IMR-90 (cell line): ENCODE measurements around the gene ZNF396. TPM values are rescaled to one million over a fixed set of nuclear protein-coding genes. Genes with fewer than 3 reads are reported as not detected.

Experiments used
- ATAC-seq: fragments of 200-7000 bp; cut with Tn5 transposase; 2 replicates; pipeline ENCODE4 v1.9.1; 2020; ENCODE audit warnings: low read depth, mild to moderate bottlenecking, moderate library complexity
- BruUV-seq: library from RNA; stranded (reverse); fragments of 400-500 nt; replicated peaks from 2 replicates; lab custom pipeline; 2021; lab: Mats Ljungman, UMichigan
- CTCF ChIA-PET: fragments of 300-600 bp; formaldehyde crosslinking; extraction: SDS; loops from one replicate; lab custom pipeline; 2021; ENCODE audit warnings: antibody characterized with exemption; lab: Yijun Ruan, JAX
- POLR2A ChIA-PET: fragments of 300-600 bp; sonication (Branson Sonifier 250); formaldehyde crosslinking; loops from one replicate; lab custom pipeline; 2022; ENCODE audit warnings: antibody characterized with exemption; ENCODE audit not compliant: unreplicated experiment; lab: Charles Lee
- DNase-seq: peaks from one replicate; pipeline ENCODE4 v3.0.0; 2013
- H2AFZ ChIP-seq: replicated peaks from 2 replicates; pipeline ENCODE3; 2013; ENCODE audit warnings: low read length, mild to moderate bottlenecking; ENCODE audit not compliant: poor library complexity
- H2AK5ac ChIP-seq: 2 replicates; pipeline ENCODE4 v1.6.1; 2013; ENCODE audit warnings: low read depth, low read length, inconsistent platforms
- H2AK9ac ChIP-seq: replicated peaks from 2 replicates; pipeline ENCODE3; 2013; ENCODE audit warnings: mild to moderate bottlenecking, low read depth, low read length, moderate library complexity; ENCODE audit not compliant: poor library complexity
- H2BK120ac ChIP-seq: 2 replicates; pipeline ENCODE4 v1.6.1; 2013; ENCODE audit warnings: low read depth, low read length, inconsistent platforms
- H2BK15ac ChIP-seq: 3 replicates; pipeline ENCODE4 v1.6.1; 2013; ENCODE audit warnings: low read depth, low read length, inconsistent platforms
- H2BK20ac ChIP-seq: 2 replicates; pipeline ENCODE4 v1.6.1; 2013; ENCODE audit warnings: low read depth, mild to moderate bottlenecking, inconsistent platforms, low read length, moderate library complexity
- H2BK5ac ChIP-seq: 2 replicates; pipeline ENCODE4 v1.6.1; 2013; ENCODE audit warnings: mild to moderate bottlenecking, low read depth, low read length, inconsistent platforms; ENCODE audit not compliant: poor library complexity, severe bottlenecking
- H3K14ac ChIP-seq: replicated peaks from 2 replicates; pipeline ENCODE4 v1.6.1; 2013; ENCODE audit warnings: low read depth, low read length, inconsistent platforms
- H3K18ac ChIP-seq: 2 replicates; pipeline ENCODE4 v1.6.1; 2013; ENCODE audit warnings: low read depth, low read length, control low read depth
- H3K23ac ChIP-seq: 2 replicates; pipeline ENCODE4 v1.6.1; 2013; ENCODE audit warnings: low read depth, low read length, inconsistent platforms
- H3K27ac ChIP-seq: 2 replicates; pipeline ENCODE4 v1.5.1; 2013; ENCODE audit warnings: mild to moderate bottlenecking, control low read depth, low read length; ENCODE audit not compliant: insufficient read depth
- H3K27me3 ChIP-seq: 2 replicates; pipeline ENCODE4 v1.6.1; 2013; ENCODE audit warnings: low read length; ENCODE audit not compliant: control insufficient read depth, insufficient read depth
- H3K36me3 ChIP-seq: 2 replicates; pipeline ENCODE4 v1.6.1; 2013; ENCODE audit warnings: low read length, mixed read lengths; ENCODE audit not compliant: control insufficient read depth, insufficient read depth
- H3K4ac ChIP-seq: 2 replicates; pipeline ENCODE4 v1.6.1; 2013; ENCODE audit warnings: low read depth, low read length, inconsistent platforms
- H3K4me1 ChIP-seq: 2 replicates; pipeline ENCODE4 v1.6.1; 2013; ENCODE audit warnings: low read length, mixed read lengths; ENCODE audit not compliant: control insufficient read depth, insufficient read depth
- H3K4me2 ChIP-seq: 2 replicates; pipeline ENCODE4 v1.6.1; 2013; ENCODE audit warnings: low read depth, mild to moderate bottlenecking, control low read depth, low read length, moderate library complexity
- H3K4me3 ChIP-seq: 2 replicates; pipeline ENCODE4 v1.5.1; 2013; ENCODE audit warnings: low read depth, mild to moderate bottlenecking, control low read depth, low read length, moderate library complexity; ENCODE audit not compliant: insufficient read depth
- H3K56ac ChIP-seq: 2 replicates; pipeline ENCODE4 v1.6.1; 2013; ENCODE audit warnings: low read length, inconsistent platforms; ENCODE audit not compliant: insufficient read depth; ENCODE audit errors: extremely low read depth
- H3K79me1 ChIP-seq, 2 experiments: 2 replicates each; pipeline ENCODE4 v1.6.1; 2013; ENCODE audit warnings: low read length in 2 of 2, inconsistent platforms in 1 of 2, low read depth in 1 of 2
- H3K9ac ChIP-seq: 2 replicates; pipeline ENCODE4 v1.6.1; 2013; ENCODE audit warnings: low read depth, low read length, control low read depth
- H3K9me1 ChIP-seq: 2 replicates; pipeline ENCODE4 v1.6.1; 2013; ENCODE audit warnings: low read length, inconsistent platforms; ENCODE audit not compliant: insufficient read depth
- H3K9me3 ChIP-seq: 2 replicates; pipeline ENCODE4 v1.6.1; 2013; ENCODE audit warnings: low read length; ENCODE audit not compliant: control insufficient read depth, insufficient read depth
- H4K20me1 ChIP-seq: 2 replicates; pipeline ENCODE4 v1.6.1; 2013; ENCODE audit warnings: low read length, inconsistent platforms; ENCODE audit not compliant: insufficient read depth
- H4K5ac ChIP-seq: 2 replicates; pipeline ENCODE4 v1.6.1; 2013; ENCODE audit warnings: mild to moderate bottlenecking, low read depth, low read length, control low read depth
- H4K8ac ChIP-seq, 2 experiments: 2 replicates each; pipeline ENCODE4 v1.6.1; 2013; ENCODE audit warnings: low read depth in 2 of 2, low read length in 2 of 2, control low read depth in 1 of 2, inconsistent platforms in 1 of 2
- H4K91ac ChIP-seq: 2 replicates; pipeline ENCODE4 v1.6.1; 2013; ENCODE audit warnings: low read depth, low read length, inconsistent platforms; ENCODE audit not compliant: insufficient read depth
- BHLHE40 ChIP-seq: fragments of 150-350 bp; IDR thresholded peaks from 2 replicates; pipeline ENCODE4 v1.6.1; 2016; ENCODE audit warnings: mild to moderate bottlenecking, low read depth, low read length
- CEBPB ChIP-seq: IDR thresholded peaks from 2 replicates; pipeline ENCODE4 v1.6.1; 2012; ENCODE audit warnings: low read depth, low read length, improper control_type of control experiment
- CHD1 ChIP-seq: IDR thresholded peaks from 2 replicates; pipeline ENCODE4 v1.6.1; 2012; ENCODE audit warnings: low read depth, low read length, improper control_type of control experiment
- FOS ChIP-seq: fragments of 150-350 bp; IDR thresholded peaks from 2 replicates; pipeline ENCODE4 v1.6.1; 2016; ENCODE audit warnings: low read depth, low read length
- MAFK ChIP-seq: IDR thresholded peaks from 2 replicates; pipeline ENCODE4 v1.6.1; 2012; ENCODE audit warnings: low read depth, low read length, improper control_type of control experiment
- MAZ ChIP-seq: IDR thresholded peaks from 2 replicates; pipeline ENCODE4 v1.6.1; 2012; ENCODE audit warnings: low read depth, mild to moderate bottlenecking, low read length, improper control_type of control experiment, moderate library complexity, borderline replicate concordance
- MXI1 ChIP-seq: IDR thresholded peaks from 2 replicates; pipeline ENCODE4 v1.6.1; 2012; ENCODE audit warnings: low read depth, mild to moderate bottlenecking, low read length, moderate library complexity, borderline replicate concordance
- NFE2L2 ChIP-seq: fragments of 150-350 bp; IDR thresholded peaks from 2 replicates; pipeline ENCODE4 v1.6.1; 2016; ENCODE audit warnings: low read depth, mild to moderate bottlenecking, low read length
- POLR2A ChIP-seq: IDR thresholded peaks from 2 replicates; pipeline ENCODE4 v1.6.1; 2012; ENCODE audit warnings: mild to moderate bottlenecking, low read depth, low read length
- RAD21 ChIP-seq: IDR thresholded peaks from 2 replicates; pipeline ENCODE4 v1.6.1; 2012; ENCODE audit warnings: low read length, improper control_type of control experiment
- RCOR1 ChIP-seq: IDR thresholded peaks from 2 replicates; pipeline ENCODE4 v1.6.1; 2012; ENCODE audit warnings: mild to moderate bottlenecking, low read length, improper control_type of control experiment; ENCODE audit not compliant: insufficient replicate concordance
- RFX5 ChIP-seq: IDR thresholded peaks from 2 replicates; pipeline ENCODE4 v1.8.0; 2012; ENCODE audit warnings: low read depth, mild to moderate bottlenecking, low read length, moderate library complexity
- SMC3 ChIP-seq: fragments of 150-350 bp; IDR thresholded peaks from 2 replicates; pipeline ENCODE4 v1.6.1; 2016; ENCODE audit warnings: low read depth, mild to moderate bottlenecking, antibody characterized with exemption, low read length, moderate library complexity
- WGBS, 2 experiments: methylation state at CpG; one replicate each; pipeline versions ENCODE4 v1.1.5 to v1.1.7; 2013; ENCODE audit warnings: missing lambda C conversion rate in 2 of 2; ENCODE audit not compliant: insufficient read length in 1 of 2; ENCODE audit errors: extremely low coverage in 2 of 2; 5-methylcytosine and 5-hydroxymethylcytosine counted together
- dilution Hi-C: fragments of 300-500 bp; cut with HindIII; formaldehyde crosslinking; loops from one replicate; pipeline ENCODE4 v1.14.3; 2018; ENCODE audit warnings: low sequenced_read_pairs; ENCODE audit not compliant: unreplicated experiment
- in situ Hi-C: fragments of 300-500 bp; cut with MboI; formaldehyde crosslinking; loops from 3 replicates; pipeline ENCODE4 v1.14.3; 2019; ENCODE audit warnings: low sequenced_read_pairs, inconsistent platforms, mixed read lengths
- intact Hi-C: fragments of 100-400 bp; cut with micrococcal nuclease; formaldehyde crosslinking; loops from 2 replicates; pipeline ENCODE4 v1.10.0; 2022
- polyA plus RNA-seq, 3 experiments: library from polyadenylated mRNA; depleted of rRNA; stranded (reverse); fragments of >200 nt; gene quantifications; 2 replicates each; pipeline ENCODE4 v1.2.3, GENCODE V29; 2012; ENCODE audit warnings: low replicate concordance in 1 of 3
- total RNA-seq: library from RNA; depleted of rRNA; stranded (reverse); fragments of >200 nt; gene quantifications from 2 replicates; pipeline ENCODE4 v1.2.3, GENCODE V29; 2012
- TF ChIP-seq, protein P1 (sequence below): fragments of 150-350 bp; IDR thresholded peaks from 2 replicates; pipeline ENCODE4 v1.6.1; 2016; ENCODE audit warnings: low read depth, mild to moderate bottlenecking, low read length, moderate library complexity, borderline replicate concordance
- TF ChIP-seq, protein P2 (sequence below): conservative IDR thresholded peaks from 2 replicates; pipeline ENCODE4 v1.5.1; 2012; ENCODE audit warnings: mild to moderate bottlenecking, low read depth, low read length, improper control_type of control experiment
- TF ChIP-seq, protein P3 (sequence below): fragments of 150-350 bp; IDR thresholded peaks from 2 replicates; pipeline ENCODE4 v1.6.1; 2017; ENCODE audit warnings: mild to moderate bottlenecking, antibody characterized with exemption, low read length, low read depth

Gene ZNF396
- total and polyA plus RNA-seq, 2 of the 4 experiments (the other 2 are of a cell fraction), result 0.26 to 0.54 TPM

DNA sequence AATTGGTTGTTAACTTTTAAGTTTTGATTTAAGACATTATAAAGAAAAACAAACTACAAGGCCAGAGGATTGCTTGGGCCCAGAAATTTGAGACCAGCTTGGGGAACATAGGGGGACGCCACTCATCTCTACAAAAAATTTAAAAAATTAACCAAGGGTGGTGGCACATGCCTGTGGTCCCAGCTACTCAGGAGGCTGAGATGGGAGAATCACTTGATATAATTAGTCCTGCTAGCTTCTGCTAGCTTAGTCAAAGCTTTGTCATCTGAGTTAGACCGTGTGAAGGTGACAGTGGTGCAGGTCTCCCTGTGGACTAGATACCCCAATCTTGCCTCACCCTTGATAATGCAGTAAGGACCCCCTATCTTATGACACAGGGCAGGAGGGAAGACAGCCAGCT lies 6.0 kb upstream of the ZNF396 start:
- Histone ChIP-seq H3K9ac (no peak overlapping the region), H3K27ac (no peak overlapping the region), H3K9me1 (no peaks in the 10 kb centered on the region), H3K18ac (no peak overlapping the region), H2AK9ac (no peak overlapping the region), H2AFZ (no peak overlapping the region), H3K27me3 (peaks cover 10% of the 10 kb centered on the region), H3K4ac (no peak overlapping the region), H2BK5ac (no peak overlapping the region), H4K8ac (no peak overlapping the region), H4K91ac (no peak overlapping the region), H2BK120ac (no peak overlapping the region), H3K9me3 (peaks cover 3% of the 10 kb centered on the region), H3K4me3 (no peak overlapping the region), H3K36me3 (no peaks in the 10 kb centered on the region), H3K23ac (no peak overlapping the region), H2BK20ac (no peak overlapping the region), H3K56ac (no peak overlapping the region), H3K4me1 (no peaks in the 10 kb centered on the region; the same call in 1 of the 2 replicates), H4K20me1 (no peaks in the 10 kb centered on the region), H3K4me2 (no peak overlapping the region), H2BK15ac (no peak overlapping the region), H2AK5ac (no peak overlapping the region), H3K79me1 (no peaks in the 10 kb centered on the region), H4K5ac (no peak overlapping the region), H3K14ac (no peak overlapping the region)
- TF ChIP-seq, protein P1, sequence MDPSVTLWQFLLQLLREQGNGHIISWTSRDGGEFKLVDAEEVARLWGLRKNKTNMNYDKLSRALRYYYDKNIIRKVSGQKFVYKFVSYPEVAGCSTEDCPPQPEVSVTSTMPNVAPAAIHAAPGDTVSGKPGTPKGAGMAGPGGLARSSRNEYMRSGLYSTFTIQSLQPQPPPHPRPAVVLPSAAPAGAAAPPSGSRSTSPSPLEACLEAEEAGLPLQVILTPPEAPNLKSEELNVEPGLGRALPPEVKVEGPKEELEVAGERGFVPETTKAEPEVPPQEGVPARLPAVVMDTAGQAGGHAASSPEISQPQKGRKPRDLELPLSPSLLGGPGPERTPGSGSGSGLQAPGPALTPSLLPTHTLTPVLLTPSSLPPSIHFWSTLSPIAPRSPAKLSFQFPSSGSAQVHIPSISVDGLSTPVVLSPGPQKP, result no peak
- TF ChIP-seq FOS, result no peak
- no peak for TF ChIP-seq POLR2A
- no peak for TF ChIP-seq MXI1
- TF ChIP-seq CEBPB, result no peak
- TF ChIP-seq RFX5, result no peak
- TF ChIP-seq CHD1, result no peak
- TF ChIP-seq SMC3, result no peak
- no peak for TF ChIP-seq NFE2L2
- no peak for TF ChIP-seq MAFK
- TF ChIP-seq, protein P2, sequence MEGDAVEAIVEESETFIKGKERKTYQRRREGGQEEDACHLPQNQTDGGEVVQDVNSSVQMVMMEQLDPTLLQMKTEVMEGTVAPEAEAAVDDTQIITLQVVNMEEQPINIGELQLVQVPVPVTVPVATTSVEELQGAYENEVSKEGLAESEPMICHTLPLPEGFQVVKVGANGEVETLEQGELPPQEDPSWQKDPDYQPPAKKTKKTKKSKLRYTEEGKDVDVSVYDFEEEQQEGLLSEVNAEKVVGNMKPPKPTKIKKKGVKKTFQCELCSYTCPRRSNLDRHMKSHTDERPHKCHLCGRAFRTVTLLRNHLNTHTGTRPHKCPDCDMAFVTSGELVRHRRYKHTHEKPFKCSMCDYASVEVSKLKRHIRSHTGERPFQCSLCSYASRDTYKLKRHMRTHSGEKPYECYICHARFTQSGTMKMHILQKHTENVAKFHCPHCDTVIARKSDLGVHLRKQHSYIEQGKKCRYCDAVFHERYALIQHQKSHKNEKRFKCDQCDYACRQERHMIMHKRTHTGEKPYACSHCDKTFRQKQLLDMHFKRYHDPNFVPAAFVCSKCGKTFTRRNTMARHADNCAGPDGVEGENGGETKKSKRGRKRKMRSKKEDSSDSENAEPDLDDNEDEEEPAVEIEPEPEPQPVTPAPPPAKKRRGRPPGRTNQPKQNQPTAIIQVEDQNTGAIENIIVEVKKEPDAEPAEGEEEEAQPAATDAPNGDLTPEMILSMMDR, result no peak
- no peak for TF ChIP-seq MAZ
- TF ChIP-seq, protein P3, sequence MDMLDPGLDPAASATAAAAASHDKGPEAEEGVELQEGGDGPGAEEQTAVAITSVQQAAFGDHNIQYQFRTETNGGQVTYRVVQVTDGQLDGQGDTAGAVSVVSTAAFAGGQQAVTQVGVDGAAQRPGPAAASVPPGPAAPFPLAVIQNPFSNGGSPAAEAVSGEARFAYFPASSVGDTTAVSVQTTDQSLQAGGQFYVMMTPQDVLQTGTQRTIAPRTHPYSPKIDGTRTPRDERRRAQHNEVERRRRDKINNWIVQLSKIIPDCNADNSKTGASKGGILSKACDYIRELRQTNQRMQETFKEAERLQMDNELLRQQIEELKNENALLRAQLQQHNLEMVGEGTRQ, result no peak
- no peak for TF ChIP-seq RAD21
- no peak for TF ChIP-seq RCOR1
- no peak for TF ChIP-seq BHLHE40
- in situ Hi-C loops (loop anchor here (25.0 kb wide), 1 partner anchor 579 kb away; the partner anchor contains the start of gene RMP24), intact Hi-C loops (no loop called here), dilution Hi-C loops (no loop called here)
- WGBS, 2 experiments, result no CpG with 5 or more reads among the region's 2 CpGs
- ChIA-PET CTCF (interaction anchor here (0.6 kb wide), 1 partner anchor 35 kb away, joined by 3 read pairs; no protein-coding TSS in a partner anchor), POLR2A (no interaction called here)
- no TSS peak for BruUV-seq
- no peak for DNase-seq
- no peak for ATAC-seq
